Activated gamma-delta T cell treated with Interleukin-2 at 50 U/mL for 16 hours (primary cell): ENCODE measurements around the gene RASIP1.
"Not testable (repeated sequence)": the region's sequence is repeated elsewhere in the genome, so short reads cannot be mapped to it uniquely, and the experiment has no call there.

Experiments used
- DNase-seq: peaks from one replicate; pipeline ENCODE4 v3.0.0-alpha.2; 2020

Gene RASIP1

GRCh38 chr19:48728911-48729664 is 11.3 kb downstream of the RASIP1 start:
- no peak for DNase-seq

GRCh38 chr19:48726556-48726955 is 13.9 kb downstream of the RASIP1 start:
- DNase-seq: no peak

GRCh38 chr19:48724796-48725753 is 15.3 kb downstream of the RASIP1 start:
- DNase-seq: no peak

GRCh38 chr19:48722196-48722708 is 18.2 kb downstream of the RASIP1 start:
- DNase-seq: no peak

GRCh38 chr19:48720613-48721296 is 19.7 kb downstream of the RASIP1 start:
- peak; percentile 87 for DNase-seq

- DNase-seq: no peak
These were observed 20.2 kb downstream of the RASIP1 start for GRCh38 chr19:48720251-48720612.

- DNase-seq: no peak
These were observed 20.9 kb downstream of the RASIP1 start, which contains the start of gene MAMSTR for GRCh38 chr19:48719263-48720171. MAMSTR (minus strand) TSS chr19:48719725; CDS start chr19:48719031, 694 bp downstream.

GRCh38 chr19:48718711-48719231 is 21.6 kb downstream of the RASIP1 start:
- no peak for DNase-seq

- not testable (repeated sequence) for DNase-seq
These were observed 22.3 kb downstream of the RASIP1 start for GRCh38 chr19:48718106-48718505.

GRCh38 chr19:48716562-48717291 is 23.7 kb downstream of the RASIP1 start:
- DNase-seq: no peak

GRCh38 chr19:48715681-48716171 is 24.7 kb downstream of the RASIP1 start:
- DNase-seq: no peak

GRCh38 chr19:48714759-48715675 is 25.4 kb downstream of the RASIP1 start:
- DNase-seq: no peak

- DNase-seq: peak; percentile 97
These were observed 26.3 kb downstream of the RASIP1 start for GRCh38 chr19:48713864-48714755.

GRCh38 chr19:48713041-48713863 is 27.2 kb downstream of the RASIP1 start:
- DNase-seq: no peak

- no peak for DNase-seq
These were observed 29.2 kb downstream of the RASIP1 start for GRCh38 chr19:48711106-48711662.

- no peak for DNase-seq
These were observed 31.9 kb downstream of the RASIP1 start for GRCh38 chr19:48708471-48708870.

- no peak for DNase-seq
These were observed 35.0 kb downstream of the RASIP1 start for GRCh38 chr19:48705431-48705830.
